DND-41 (cell line): ENCODE results near the gene FAM229A.

Experiments
- ATAC-seq: fragments of 200-7000 bp; cut with Tn5 transposase; 3 replicates; pipeline ENCODE4 v1.9.1; 2021; ENCODE audit warnings: low read depth; ENCODE audit not compliant: insufficient read depth
- DNase-seq: peaks from one replicate; pipeline ENCODE4 v3.0.0-alpha.2; 2020
- H2AFZ ChIP-seq: 2 replicates; pipeline ENCODE4 v1.6.0; 2012; ENCODE audit warnings: low read depth, low read length
- H3K27ac ChIP-seq: 2 replicates; pipeline ENCODE4 v1.5.1; 2012; ENCODE audit warnings: low read length, inconsistent platforms
- H3K27me3 ChIP-seq: fragments of 200-600 bp; sonication (generic); 2 replicates; pipeline ENCODE4 v1.6.0; 2012; ENCODE audit warnings: low read length, mild to moderate bottlenecking, inconsistent platforms; ENCODE audit not compliant: insufficient read depth, poor library complexity
- H3K36me3 ChIP-seq: 2 replicates; pipeline ENCODE4 v1.5.1; 2012; ENCODE audit warnings: low read length, inconsistent platforms; ENCODE audit not compliant: insufficient read depth
- H3K4me1 ChIP-seq: 2 replicates; pipeline ENCODE4 v1.5.1; 2012; ENCODE audit warnings: mild to moderate bottlenecking, low read length; ENCODE audit not compliant: insufficient read depth
- H3K4me2 ChIP-seq: 2 replicates; pipeline ENCODE4 v1.6.0; 2012; ENCODE audit warnings: mild to moderate bottlenecking, moderate library complexity, low read length, inconsistent platforms; ENCODE audit not compliant: insufficient read depth
- H3K4me3 ChIP-seq, 2 experiments: fragments of 200-600 bp in 1 of 2; shearing (Covaris generic) in 1 of 2; 2 replicates each; pipeline ENCODE4 v1.5.1; 2012 to 2016; ENCODE audit warnings: inconsistent platforms in 2 of 2, low read length in 2 of 2, mild to moderate bottlenecking in 2 of 2, low read depth in 1 of 2, moderate library complexity in 1 of 2
- H3K79me2 ChIP-seq: 2 replicates; pipeline ENCODE4 v1.6.0; 2012; ENCODE audit warnings: low read length, inconsistent platforms; ENCODE audit not compliant: insufficient read depth
- H3K9ac ChIP-seq: 2 replicates; pipeline ENCODE4 v1.6.0; 2012; ENCODE audit warnings: low read depth, mild to moderate bottlenecking, inconsistent platforms, low read length, moderate library complexity
- H3K9me3 ChIP-seq: 2 replicates; pipeline ENCODE4 v1.5.1; 2012; ENCODE audit warnings: low read length, moderate library complexity, mild to moderate bottlenecking, inconsistent platforms; ENCODE audit not compliant: insufficient read depth, severe bottlenecking
- H4K20me1 ChIP-seq: 2 replicates; pipeline ENCODE4 v1.6.0; 2012; ENCODE audit warnings: low read length; ENCODE audit not compliant: insufficient read depth
- CTCF ChIP-seq: IDR thresholded peaks from 2 replicates; pipeline ENCODE4 v1.5.1; 2012; ENCODE audit warnings: borderline replicate concordance, low read length, moderate library complexity, mild to moderate bottlenecking; ENCODE audit not compliant: poor library complexity, severe bottlenecking; ENCODE audit errors: extremely low read depth
- EZH2 ChIP-seq: IDR thresholded peaks from 3 replicates; pipeline ENCODE4 v1.6.1; 2012; ENCODE audit warnings: borderline replicate concordance, low read depth, mild to moderate bottlenecking, moderate library complexity, low read length, inconsistent platforms; ENCODE audit not compliant: severe bottlenecking

Gene FAM229A

GRCh38 chr1:32336963-32337675 lies 25.2 kb downstream of the FAM229A start:
- Histone ChIP-seq H4K20me1 (peaks cover 46% of the 10 kb centered on the region), H3K36me3 (peaks cover 30% of the 10 kb centered on the region), H3K4me2 (peak overlapping the region; percentile 94), H3K9me3 (no peaks in the 10 kb centered on the region), H3K4me1 (peaks cover 39% of the 10 kb centered on the region), H3K27ac (no peak overlapping the region), H3K4me3 (no peak overlapping the region), H3K79me2 (peaks cover 36% of the 10 kb centered on the region), H2AFZ (no peak overlapping the region), H3K27me3 (no peaks in the 10 kb centered on the region), H3K9ac (no peak overlapping the region)
- TF ChIP-seq CTCF (no peak), EZH2 (no peak)
- ATAC-seq = peak; percentile 20
- peak; percentile 72 for DNase-seq

- peaks cover 40% of the 10 kb centered on the region for H3K79me2 ChIP-seq
- peaks cover 50% of the 10 kb centered on the region for H4K20me1 ChIP-seq
- H3K4me2 ChIP-seq = peak overlapping the region; percentile 94
- no peak overlapping the region for H3K27ac ChIP-seq
- peak overlapping the region in 1 of 2 experiments; percentile 18; a peak in 1 of 4 replicates for H3K4me3 ChIP-seq
- no peak for ATAC-seq
- no peak for DNase-seq
- peaks cover 39% of the 10 kb centered on the region for H3K4me1 ChIP-seq
- H3K9me3 ChIP-seq = no peaks in the 10 kb centered on the region
- peaks cover 35% of the 10 kb centered on the region for H3K36me3 ChIP-seq
- H3K9ac ChIP-seq = peak overlapping the region; percentile 2; the same call in 1 of the 2 replicates
- no peaks in the 10 kb centered on the region for H3K27me3 ChIP-seq
- TF ChIP-seq CTCF (no peak), EZH2 (no peak)
- H2AFZ ChIP-seq = no peak overlapping the region
Measured at GRCh38 chr1:32336591-32336932, 25.7 kb downstream of the FAM229A start.

GRCh38 chr1:32335790-32336590 lies 26.3 kb downstream of the FAM229A start, which contains the start of gene MARCKSL1:
MARCKSL1 (minus strand) TSS chr1:32336233; CDS start chr1:32336033, 200 bp downstream.
- peaks cover 41% of the 10 kb centered on the region for H3K36me3 ChIP-seq
- peak within 1 kb of the TSS; percentile 75 to 88 for H3K4me3 ChIP-seq
- H4K20me1 ChIP-seq = peaks cover 53% of the 10 kb centered on the region
- H3K79me2 ChIP-seq = peaks cover 42% of the 10 kb centered on the region
- peak within 1 kb of the TSS; percentile 81 for H3K27ac ChIP-seq
- no peak for TF ChIP-seq CTCF
- TF ChIP-seq EZH2 = no peak
- no peaks in the 10 kb centered on the region for H3K27me3 ChIP-seq
- H3K4me2 ChIP-seq = peak within 1 kb of the TSS; percentile 94
- peak within 1 kb of the TSS; percentile 83 for H3K9ac ChIP-seq
- ATAC-seq = peak; percentile 65
- peak within 1 kb of the TSS; percentile 54; the same call in 1 of the 2 replicates for H2AFZ ChIP-seq
- no peaks in the 10 kb centered on the region for H3K9me3 ChIP-seq
- DNase-seq = peak; percentile 88
- peaks cover 39% of the 10 kb centered on the region for H3K4me1 ChIP-seq
